ENCODE data around the gene BORCS5.

Gene BORCS5

DNA sequence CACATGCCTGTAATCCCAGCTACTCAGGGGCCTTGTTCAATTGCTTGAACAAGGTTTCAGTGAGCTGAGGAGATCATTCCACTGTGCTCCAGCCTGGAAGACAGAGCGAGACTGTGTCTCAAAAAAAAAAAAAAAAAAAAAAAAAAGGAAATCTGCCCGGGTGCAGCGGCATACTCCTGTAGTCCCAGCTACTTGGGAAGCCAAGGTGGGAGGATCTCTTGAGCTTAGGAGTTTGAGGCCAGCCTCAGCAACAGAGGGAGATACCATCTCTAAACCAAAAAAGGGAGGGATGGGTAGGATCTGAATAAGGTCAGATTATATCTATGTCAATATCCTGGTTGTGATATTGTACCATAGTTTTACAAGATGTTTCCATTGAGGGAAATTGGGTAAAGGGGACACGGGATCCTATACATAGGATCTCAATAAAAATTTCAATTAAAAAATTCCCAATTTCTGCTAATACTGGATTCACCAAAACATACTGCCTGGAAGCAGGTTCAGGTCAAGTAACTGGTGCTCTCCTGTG lies 76.4 kb downstream of the BORCS5 start:
- TF ChIP-seq, protein P1, sequence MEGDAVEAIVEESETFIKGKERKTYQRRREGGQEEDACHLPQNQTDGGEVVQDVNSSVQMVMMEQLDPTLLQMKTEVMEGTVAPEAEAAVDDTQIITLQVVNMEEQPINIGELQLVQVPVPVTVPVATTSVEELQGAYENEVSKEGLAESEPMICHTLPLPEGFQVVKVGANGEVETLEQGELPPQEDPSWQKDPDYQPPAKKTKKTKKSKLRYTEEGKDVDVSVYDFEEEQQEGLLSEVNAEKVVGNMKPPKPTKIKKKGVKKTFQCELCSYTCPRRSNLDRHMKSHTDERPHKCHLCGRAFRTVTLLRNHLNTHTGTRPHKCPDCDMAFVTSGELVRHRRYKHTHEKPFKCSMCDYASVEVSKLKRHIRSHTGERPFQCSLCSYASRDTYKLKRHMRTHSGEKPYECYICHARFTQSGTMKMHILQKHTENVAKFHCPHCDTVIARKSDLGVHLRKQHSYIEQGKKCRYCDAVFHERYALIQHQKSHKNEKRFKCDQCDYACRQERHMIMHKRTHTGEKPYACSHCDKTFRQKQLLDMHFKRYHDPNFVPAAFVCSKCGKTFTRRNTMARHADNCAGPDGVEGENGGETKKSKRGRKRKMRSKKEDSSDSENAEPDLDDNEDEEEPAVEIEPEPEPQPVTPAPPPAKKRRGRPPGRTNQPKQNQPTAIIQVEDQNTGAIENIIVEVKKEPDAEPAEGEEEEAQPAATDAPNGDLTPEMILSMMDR (IDR thresholded peaks at IDR 0.05; ENCODE audit: low read depth, low read length, missing control alignments), result no peak

DNA sequence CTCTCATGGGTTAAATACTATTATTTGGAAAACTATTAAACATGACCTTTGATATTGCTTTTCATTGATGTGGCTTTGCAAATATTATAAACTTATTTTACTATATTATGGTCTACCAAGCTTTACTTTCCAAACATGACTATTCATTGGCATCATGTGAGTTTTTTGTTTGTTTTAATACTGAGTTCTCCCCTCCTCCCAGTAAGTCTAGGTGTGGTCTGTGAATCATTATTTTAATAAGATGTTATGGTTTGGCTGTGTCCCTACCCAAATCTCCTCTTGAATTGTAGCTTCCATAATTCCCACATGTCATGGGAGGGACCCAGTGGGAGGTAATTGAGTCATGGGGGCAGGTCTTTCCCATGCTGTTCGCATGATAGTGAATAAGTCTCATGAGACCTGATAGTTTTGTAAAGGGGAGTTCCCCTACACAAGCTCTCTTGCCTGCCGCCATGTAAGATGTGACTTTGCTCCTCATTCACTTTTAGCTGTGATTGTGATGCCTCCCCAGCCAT lies 80.0 kb downstream of the BORCS5 start:
- DNase-seq (ENCODE audit: low read depth), result no peak
- no peak overlapping the region for H3K4me3 ChIP-seq (ENCODE audit: low read depth, low read length)
- TF ChIP-seq, protein P1 (IDR thresholded peaks at IDR 0.05; ENCODE audit: low read depth, low read length, missing control alignments), result no peak

More for the DNA sequence above, 76.4 kb downstream of the BORCS5 start:
- no peak overlapping the region for H3K4me3 ChIP-seq (ENCODE audit: low read depth, low read length)
- DNase-seq (ENCODE audit: low read depth), result no peak

DNA sequence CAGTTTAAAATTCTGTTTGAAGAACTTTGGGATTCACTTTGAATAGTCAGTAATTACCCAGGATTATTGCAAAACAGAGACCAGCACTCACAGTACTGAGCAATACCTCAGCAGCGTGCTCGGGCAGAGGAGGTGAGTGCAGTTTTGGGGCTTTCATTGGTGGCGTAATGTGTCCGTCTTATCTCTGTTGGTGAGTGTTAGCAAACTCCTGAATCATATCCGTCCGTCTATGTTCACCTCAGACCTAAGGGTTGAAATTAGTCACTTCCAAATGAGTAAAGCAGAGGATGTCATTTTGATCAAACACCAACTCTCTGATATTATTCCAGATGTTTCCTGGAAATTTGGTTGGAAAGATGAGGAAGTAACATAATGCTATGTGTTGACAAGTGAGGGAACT lies 82.8 kb downstream of the BORCS5 start:
- H3K4me3 ChIP-seq (ENCODE audit: low read depth, low read length), result no peak overlapping the region
- DNase-seq (ENCODE audit: low read depth), result no peak
- TF ChIP-seq, protein P1 (IDR thresholded peaks at IDR 0.05; ENCODE audit: low read depth, low read length, missing control alignments), result no peak

DNA sequence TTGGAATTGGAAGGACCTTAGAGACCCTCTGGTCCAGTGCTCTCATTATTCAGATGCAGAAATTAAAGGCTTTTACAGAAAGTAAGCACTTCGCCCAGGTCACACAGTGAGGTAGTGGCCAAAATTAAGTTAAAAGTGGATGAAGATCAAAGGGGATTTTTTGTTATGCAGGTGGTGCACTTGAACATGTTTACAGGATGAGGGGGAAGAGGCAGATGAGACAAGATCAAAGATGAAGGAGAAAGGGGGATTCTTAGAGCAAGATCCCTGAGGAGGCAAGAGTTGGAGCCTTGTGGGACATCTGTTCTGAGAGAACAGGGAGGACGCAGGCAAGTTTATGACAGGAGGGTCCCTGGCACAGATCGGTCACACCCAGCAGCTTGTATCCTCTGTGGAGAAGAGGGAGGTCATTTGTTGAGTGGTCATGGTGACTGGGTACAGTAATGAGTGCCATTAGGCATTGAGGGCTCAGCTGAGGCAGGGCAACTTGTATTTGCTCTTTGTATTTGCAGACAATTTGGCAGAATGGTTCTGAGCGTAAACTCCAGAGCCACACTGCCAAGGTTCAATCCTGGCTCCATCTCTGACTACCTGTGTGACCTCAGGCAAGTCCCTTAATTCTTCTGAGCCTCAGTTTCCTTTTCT lies 84.0 kb downstream of the BORCS5 start:
- DNase-seq (ENCODE audit: low read depth), result no peak
- no peak overlapping the region for H3K4me3 ChIP-seq (ENCODE audit: low read depth, low read length)
- TF ChIP-seq, protein P1 (IDR thresholded peaks at IDR 0.05; ENCODE audit: low read depth, low read length, missing control alignments), result no peak

DNA sequence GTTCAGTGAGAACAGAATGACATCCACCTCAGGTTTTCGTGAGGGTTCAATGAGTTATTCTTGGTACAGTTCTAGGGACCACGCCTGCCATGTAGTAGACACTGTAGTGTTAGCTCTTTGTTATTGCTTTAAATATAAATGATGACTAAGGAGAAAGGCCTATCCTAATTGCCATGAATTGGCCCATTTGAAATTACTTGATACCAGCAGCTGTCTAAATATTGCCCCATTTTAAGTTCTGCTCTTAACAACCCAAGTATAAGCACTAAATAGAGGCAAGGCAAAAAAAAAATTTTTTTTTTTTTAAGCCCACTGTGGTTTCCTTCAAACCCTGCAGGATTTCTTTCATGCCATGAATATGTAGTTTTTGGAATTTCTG lies 84.5 kb downstream of the BORCS5 start:
- no peak for DNase-seq (ENCODE audit: low read depth)
- TF ChIP-seq, protein P1 (IDR thresholded peaks at IDR 0.05; ENCODE audit: low read depth, low read length, missing control alignments), result no peak
- H3K4me3 ChIP-seq (ENCODE audit: low read depth, low read length), result no peak overlapping the region

DNA sequence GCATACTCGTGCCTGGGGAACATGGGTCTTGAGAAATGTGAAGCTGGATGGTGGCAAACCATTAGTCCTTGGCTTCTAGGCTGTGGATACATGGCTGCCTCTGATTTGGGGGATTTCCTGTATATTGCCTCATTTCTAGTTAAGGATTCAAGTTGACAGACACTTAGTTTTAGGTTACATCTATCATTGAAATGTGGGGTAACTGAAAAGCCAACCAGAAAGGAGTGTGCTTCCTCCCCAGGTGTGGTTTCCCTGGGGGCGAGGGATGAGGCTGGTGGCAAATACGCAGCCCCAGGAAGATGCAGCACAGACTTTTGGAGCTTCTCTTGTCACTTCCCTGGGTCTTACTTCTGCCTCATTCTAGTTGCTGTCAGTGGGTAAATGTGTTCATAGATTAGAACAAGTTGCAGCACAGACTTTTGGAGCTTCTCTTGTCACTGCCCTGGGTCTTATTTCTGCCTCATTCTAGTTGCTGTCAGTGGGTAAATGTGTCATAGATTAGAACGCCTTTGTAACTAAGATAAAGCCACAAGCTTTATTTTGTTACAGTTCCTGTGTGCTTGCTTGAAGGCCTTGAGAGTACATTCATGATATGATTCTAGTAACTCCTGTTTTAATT lies 85.1 kb downstream of the BORCS5 start:
- no peak for DNase-seq (ENCODE audit: low read depth)
- TF ChIP-seq, protein P1 (IDR thresholded peaks at IDR 0.05; ENCODE audit: low read depth, low read length, missing control alignments), result no peak
- no peak overlapping the region for H3K4me3 ChIP-seq (ENCODE audit: low read depth, low read length)
